HG02610 (cell line): ENCODE measurements around the gene ATOSA.

Experiments
- ATAC-seq: cut with Tn5 transposase; IDR thresholded peaks from one replicate; pipeline ENCODE4 v1.9.1; 2021; ENCODE audit warnings: mild to moderate bottlenecking, moderate library complexity; ENCODE audit not compliant: unreplicated experiment

Gene ATOSA

DNA sequence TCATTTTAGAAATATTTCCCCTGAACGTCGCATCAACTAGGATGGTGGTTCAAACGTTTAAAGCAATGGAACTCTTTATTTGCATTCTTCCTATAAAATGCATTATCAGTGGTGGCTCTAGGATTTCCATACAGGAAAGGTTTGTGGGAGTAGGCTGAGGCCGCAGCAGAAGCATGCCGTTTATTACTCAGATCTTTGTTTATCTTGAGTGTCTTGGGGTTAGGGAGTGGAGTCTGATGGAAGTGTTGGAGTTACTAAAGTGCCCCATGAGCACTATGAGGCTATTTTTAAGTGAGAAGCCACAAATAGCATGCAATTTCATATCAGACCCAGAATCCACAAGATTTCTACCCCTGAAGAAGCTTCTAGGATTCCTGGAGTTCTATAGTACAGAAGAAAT, 26.2 kb downstream of the ATOSA start:
- ATAC-seq = no peak

DNA sequence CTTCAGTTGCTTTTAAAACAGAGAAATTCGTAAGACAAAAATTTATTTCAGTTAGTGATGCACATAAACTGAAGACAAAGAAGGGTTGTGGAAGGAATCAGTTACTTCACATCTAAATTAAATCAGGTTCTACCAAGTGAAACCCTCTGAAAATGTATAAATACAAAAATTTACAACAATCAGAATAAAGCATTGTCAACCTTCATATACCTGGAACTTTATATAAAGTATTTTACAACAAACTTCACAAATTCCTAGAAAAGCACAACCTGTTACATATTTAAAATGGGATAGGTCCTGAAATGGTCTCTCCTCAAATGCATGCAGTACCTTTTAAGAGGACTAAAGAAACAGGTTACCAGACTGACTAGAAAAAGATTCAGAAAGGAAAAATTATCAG, 26.9 kb downstream of the ATOSA start:
- no peak for ATAC-seq

DNA sequence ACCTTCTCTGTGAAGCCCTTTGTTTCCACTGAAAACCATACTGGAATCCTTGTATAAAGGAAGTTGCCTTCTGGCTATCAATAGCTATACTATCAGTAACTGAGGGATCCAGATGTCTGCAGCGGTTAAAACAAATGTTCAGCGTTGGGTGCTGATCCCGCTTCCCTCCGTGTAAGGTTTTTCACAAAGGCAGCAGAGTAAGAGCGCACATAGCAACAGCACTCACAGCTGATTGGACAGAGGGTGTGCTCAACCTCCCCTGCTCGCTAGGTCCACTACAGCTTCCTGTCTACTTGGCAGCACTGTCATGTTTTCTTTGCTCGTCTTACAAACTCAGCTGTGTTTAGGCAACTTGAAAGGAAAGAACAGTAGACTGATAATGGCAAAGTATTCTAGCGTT, 27.3 kb downstream of the ATOSA start:
- ATAC-seq = peak; percentile 99

DNA sequence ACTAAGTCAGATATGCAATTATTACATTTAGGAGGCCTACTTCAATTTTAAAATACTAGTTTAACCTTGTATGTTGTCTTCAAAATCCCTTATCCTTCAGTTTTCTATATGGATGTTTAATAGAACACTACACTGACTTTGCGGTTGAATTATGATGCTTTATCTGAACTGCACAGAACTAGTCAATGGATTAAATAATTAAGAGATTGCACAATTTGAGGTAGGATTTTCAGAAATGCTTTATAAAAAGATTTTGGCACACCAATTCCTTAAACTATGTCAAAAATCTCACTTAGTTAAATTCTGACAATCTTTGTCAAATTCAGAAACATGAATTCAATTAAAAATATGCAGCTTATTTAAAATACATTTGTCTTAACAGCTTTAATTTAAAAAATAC, 28.1 kb downstream of the ATOSA start:
- no peak for ATAC-seq

DNA sequence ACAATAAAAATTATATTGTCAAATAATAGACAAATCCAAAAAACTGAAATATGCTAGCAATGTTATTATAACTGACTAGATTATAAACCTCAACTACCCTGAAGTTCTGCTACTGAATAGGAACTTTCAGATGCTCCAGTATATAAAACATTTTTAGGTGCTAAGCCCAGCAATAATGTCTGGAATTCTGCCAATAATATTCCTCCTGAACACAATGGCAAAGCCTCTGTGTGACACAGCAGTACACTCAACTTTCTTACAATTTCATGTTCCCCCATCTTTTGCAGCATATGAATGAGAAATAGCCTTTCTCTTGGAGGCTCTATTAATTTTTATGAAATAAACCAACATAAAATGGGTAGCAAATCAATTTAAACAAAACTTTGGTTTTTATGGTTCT, 29.5 kb downstream of the ATOSA start:
- no peak for ATAC-seq

DNA sequence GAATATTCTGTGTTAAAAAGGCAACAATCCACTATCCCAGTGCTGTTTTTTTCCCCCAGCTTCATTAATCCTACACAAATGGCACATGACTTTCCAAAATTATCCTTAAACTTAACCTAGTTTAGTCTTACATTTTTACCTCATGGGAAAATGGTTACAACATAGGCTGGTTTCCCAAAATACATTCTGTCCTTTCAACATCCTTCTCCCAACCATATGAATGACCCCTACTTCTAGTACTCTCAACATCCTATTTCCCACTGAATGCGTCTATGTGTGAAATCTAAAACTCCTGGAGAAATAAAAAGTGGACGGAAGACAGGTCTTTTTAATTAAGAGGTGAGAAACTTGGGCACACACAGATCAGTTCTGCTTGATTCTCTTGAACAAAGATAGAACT, 33.3 kb downstream of the ATOSA start:
- ATAC-seq = no peak

DNA sequence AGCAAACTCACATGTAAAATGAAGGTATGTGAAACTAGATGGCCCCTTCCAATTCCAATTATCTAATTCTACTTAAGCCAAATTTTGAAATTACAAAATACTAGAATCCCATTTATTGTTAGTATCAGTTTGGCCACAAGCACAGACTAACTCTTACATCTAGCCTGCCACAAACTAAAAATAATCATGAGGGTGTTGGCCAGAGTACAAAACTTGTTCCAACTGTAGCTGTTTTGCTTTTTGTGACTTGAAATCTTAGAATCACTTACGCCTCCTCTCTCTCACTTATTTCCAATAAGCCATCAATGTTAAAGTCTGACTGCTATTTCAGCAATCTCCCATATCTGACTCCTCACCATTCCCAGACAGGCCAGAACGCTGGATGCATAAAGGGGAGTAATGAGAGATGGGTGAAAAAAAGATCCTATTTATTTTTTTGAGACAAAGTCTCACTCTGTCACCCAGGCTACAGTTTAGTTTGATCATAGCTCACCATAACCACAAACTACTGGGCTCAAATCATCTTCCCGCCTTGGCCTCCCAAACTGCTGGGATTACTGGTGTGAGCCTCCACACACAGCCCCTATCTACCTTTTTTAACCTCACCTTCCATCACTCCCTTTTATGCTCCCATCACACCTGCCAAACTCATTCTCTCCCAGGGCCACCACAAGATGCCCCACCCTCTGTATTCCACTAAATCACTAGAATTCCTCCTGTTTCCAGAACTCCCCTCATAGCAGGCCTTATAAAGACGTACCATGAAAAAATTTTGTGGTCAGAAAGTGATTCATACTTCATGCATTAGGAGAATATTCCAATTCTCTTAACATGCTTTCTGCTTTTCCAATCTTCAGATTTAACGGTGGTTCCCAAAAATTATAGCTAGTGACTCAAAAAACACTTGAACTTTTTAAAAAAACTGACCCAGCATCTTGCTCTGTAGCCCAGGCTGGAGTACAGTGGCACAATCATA, 36.5 kb downstream of the ATOSA start:
- ATAC-seq = no peak

DNA sequence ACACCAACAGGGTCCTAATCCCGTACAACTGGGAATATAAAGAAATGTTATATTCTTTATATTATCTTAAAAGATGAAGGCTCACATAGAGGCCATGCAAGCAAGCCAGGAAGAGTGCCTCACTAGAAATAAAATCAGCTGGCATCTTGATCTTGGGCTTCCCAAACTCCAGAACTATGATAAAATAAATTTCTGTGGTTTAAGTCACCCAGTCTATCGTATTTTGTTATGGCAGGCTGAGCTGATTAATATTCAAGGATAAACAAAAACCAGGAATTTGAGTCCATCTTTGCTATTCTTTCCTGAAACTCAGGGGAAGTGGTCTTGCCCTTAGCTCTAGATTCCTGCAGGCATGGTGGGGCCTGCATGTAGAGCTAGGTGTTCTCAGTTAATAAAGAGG, 42.7 kb downstream of the ATOSA start:
- no peak for ATAC-seq

DNA sequence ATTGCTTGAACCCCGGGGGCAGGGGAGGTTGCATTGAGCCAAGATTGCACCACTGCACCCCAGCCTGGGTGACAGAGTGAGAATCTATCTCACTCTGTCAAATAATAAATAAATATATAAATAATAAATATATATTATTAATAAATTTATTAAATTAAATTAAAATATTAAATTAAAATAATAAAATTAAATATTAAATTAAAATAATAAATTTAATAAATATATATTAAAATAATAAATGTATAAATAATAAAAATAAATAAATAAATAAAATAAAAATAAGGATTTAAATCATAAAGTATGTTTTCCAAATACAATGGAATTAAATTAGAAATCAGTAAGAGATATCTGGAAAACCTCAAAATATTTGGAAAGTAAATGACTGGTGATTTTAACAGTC, 43.3 kb downstream of the ATOSA start:
- ATAC-seq = no peak
